Stimulated activated CD4-positive, alpha-beta T cell treated with anti-CD3 and anti-CD28 coated beads, Interleukin-15, amount 100 ng/mL, for 1 hour (primary cell): Measurements from ENCODE around the gene PSMG3.
"Not testable (repeated sequence)": the region's sequence is repeated elsewhere in the genome, so short reads cannot be mapped to it uniquely, and the experiment has no call there.

Experiments used
- DNase-seq, 2 donors: peaks; one replicate each; pipeline ENCODE4 v3.0.0-alpha.2; 2020; ENCODE audit warnings: low read depth in 1 of 2, low spot score in 1 of 2

PSMG3 gene

DNA sequence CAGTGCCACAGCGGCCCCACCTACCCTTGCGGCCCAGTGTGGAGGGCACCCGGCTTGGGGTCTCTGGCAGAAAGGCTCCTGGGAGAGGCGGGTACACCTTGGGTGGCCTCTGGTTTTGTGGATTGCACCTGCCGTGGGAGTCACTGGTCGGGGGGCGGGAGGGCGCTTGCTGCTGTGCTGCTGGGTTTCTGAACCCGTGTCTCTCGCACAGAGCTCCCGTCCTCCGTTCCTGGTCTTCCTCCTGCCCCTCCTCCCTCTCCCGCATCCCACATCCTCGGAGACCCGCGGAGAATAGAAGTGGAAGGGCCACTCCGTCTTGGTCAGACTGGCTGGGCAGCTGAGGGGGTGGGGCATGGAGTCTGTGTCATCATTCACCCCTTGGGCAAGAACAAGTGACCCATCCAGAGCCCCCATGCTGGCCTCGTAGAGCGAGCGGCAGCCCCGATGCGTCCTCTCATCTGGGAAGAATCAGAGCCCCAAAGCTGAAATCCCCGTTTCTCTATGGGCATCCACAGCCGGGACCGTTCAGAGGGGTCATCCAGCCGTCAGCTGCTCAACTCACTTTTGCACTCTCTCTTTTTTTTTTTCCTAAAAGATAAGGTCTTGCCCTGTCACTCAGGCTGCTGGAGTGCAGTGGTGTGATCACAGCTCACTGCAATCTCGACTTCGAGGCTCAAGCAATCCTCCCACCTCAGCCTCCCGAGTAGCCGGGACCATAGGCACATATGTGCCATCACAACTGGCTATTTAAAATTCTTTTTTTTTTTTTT is 35.3 kb downstream of the PSMG3 start:
- no peak for DNase-seq

DNA sequence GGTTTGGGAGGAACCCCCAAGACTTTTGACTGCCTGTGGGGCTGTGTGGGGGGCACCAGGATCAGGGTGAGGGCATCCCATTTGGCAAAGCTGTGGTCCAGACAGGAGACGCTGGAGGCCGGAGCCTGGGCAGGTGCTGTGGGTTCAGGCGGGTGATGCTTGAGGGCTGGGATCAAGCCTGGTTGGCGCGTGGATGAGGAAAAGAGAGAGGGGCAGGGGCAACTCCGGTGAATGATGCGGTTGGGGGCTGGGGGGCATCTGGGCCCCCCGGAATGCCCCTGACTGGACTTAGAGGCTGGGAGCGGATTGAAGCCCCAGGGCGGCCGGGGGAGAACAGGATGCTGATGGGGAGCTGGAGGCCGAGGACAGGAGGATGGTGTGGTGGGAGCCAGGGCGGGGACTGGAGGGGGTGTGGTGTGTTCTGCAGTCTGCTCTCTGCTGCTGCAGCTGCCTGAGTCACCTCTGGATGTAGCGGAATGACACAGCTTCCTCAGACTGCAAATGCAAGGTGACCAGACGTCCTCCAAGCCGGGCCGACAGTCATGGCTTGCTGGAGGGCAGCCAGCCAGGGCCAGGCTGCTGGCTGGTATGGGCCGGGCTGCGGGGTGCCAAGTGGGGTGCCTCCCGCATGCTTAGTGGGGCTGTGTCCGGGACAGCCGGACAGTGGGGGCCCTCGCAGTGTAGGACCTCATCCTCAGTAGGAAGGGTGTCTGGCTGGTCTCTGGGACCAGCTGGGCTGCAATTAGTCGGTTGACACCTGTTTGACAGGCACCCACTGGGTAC is 36.1 kb downstream of the PSMG3 start:
- no peak for DNase-seq

DNA sequence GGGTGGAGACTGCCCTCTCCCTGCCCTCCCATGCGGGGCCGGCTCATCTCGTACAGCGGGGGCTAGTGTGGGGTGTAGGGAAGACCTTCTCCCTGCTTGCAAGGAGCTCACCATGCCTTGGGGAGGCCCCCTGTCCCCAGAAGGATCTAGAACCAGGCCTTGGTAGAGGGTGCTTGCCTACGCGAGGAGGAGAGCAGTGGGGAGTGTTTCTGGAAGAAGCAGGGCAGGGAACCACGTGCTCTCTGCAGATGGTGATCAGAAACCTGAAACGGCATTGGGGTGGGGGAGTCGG is 36.6 kb downstream of the PSMG3 start:
- no peak for DNase-seq

DNA sequence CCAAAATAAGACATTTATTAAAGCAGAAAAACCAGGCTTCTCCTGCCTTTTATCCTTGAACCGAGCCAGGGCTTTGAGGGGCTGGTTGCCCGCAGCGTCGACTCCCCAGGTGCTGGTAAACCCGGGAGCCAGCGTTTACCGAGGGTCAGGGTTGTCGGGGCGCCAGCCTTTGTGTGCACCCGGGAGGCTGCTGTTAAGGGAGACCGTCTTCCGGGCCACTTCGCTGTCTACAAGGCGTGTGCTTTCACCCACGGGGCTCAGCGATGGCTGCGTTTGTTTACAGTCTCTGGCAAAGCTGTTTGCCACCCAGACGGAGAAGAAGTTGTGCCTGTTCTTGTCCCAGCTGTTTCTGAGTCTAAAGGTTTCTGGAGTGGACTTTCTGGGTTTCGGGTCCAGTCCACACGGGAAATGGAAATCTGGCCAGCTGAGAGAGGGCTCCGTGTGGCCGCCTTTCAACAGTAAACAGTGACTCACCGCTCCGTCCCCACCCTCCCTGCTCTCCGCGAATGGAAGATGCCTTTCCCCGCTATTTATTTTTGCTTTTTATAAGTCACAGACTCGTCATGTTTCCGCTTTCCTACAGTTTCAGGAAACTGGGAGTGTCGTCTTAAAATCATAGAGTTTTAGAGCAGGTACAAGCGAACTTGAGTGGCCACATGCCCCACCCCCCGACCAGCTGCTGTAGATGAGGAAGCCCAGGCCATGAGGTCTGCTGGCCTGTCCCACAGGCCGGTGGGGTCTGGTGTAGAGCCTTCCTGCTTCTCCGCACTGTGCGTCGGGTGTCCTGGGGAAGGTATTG is 37.2 kb downstream of the PSMG3 start:
- DNase-seq: peak; percentile 32 to 37

DNA sequence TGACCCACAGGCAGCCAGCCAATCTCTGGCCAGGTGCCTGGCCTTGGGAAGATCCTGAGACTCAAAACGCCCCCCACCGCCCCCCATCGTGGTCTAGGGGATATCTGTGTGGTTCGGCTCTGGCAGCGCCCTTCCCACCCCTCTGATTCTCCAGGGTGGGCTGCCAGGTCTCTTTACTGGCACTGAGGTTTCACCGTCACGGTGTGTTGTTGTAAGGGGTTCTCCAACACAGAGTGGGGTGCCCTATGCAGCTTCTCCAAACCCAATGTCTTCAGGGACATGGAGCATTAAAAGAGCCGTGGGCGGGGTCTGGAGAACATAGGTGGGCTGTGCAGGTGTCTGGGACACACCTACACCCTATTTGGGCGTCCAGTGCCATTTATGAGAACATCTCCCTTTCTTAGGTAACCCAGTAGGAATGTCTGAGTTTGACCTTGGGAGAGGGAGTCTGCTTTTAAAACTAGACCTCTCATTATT is 37.8 kb downstream of the PSMG3 start:
- no peak for DNase-seq

DNA sequence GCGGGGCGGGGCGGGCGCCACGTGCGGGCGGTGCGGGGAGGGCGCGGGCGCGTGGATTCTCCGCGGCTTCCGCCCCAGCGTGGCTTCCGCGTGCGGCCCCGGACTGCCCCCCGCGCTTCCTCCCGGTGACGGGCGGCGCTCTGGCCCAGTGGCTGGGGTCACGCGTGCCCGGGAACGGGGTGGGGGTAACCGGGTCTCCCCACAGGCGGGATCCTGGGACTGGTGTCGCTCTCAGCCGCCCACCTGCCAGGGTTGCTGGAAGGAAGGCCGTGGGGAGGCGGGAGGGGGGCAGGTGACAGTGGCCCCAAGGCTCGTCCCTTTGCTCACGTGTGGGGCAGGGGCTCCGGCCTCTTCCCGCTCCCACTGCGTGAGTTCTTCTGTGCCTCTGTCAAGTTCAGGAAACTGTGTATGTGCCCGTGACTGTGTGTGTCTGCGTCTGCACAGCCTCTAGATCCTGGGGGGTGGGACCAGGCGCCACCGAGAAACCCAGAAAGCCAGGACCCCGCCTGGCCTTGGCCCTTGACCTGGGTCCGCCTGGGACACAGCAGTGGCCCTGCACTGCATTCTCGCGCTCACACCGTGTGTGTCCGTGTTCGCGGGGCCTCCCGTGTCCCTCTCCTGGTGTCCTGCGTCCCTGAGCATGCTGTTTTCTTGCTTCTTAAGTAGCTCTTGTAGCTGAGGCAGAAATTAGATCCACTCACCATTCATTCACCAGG is 38.4 kb downstream of the PSMG3 start:
- no peak for DNase-seq

DNA sequence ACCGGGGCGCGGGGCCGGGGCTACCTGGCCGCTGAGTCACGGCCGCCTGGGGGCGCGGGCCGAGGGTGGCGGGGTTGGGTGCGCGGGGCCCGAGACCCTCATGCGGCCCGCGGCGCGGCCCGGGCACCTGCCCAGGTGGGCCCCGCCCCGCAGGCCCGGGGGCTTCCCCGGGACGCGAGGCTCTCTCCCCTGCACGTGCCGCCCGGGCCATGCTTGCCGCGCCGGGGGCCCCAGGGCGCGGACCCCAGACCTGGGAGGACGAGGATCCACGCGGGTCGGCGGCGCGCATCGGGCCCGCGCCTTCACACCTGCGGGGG is 38.9 kb downstream of the PSMG3 start:
- peak in 1 of 2 donors; percentile 28 for DNase-seq

DNA sequence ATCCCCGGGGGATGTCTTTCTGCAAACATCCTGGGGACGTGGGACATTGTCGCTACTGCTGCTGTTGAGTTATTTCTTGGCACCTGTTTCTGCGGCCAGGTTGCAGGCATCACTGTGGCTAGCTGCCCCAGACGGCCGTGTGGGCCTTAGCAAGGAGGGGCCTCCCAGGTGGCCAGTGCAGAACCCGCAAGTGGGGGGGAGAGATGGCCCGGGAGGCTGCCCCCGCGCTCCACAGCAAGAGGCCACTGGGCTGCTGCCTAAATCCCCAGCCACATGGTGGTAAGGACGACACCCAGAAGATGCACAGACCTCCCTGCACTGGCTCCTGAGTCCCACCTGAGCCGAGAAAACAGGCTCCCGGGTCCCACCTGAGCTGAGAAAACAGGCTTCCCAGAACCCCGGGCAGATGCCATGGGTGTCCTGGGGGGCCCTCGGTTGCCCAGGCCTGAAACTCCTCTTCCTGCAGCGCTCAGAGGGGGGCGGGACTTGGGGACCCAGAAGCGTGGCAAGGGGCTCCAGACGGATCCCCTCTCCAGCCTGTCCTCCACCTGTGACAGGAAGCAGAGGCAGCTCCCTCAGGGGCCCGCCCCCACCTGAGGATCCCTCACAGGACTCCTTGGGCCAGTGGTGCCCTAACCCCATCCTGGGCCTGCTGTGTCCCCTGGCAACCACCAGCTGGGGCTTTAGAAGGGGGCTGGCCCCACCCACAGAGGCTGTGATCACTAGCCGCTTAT is 40.3 kb downstream of the PSMG3 start:
- no peak for DNase-seq

DNA sequence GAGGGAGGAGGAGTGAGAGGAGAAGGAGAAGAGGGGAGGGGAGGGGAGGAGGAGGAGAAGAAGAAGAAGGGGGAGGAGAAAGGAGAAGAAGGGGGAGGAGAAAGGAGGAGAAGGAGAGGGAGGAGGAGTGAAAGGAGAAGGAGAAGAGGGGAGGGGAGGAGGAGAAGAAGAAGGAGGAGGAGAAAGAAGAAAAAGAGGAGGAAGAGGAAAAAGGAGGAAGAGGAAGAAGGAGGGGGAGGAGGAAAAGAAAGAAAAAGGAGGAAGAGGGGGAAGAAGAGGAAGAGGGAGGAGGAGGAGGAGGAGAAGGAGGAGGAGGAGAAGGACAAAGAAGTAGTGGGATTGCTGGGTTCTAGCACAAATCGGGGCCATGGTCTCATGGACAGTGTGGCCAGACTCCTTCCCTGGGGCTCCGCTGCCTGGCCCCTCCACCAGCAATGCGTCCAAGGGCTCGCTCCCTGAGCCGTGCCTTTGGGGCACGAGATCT is 43.5 kb downstream of the PSMG3 start:
- DNase-seq: no peak

DNA sequence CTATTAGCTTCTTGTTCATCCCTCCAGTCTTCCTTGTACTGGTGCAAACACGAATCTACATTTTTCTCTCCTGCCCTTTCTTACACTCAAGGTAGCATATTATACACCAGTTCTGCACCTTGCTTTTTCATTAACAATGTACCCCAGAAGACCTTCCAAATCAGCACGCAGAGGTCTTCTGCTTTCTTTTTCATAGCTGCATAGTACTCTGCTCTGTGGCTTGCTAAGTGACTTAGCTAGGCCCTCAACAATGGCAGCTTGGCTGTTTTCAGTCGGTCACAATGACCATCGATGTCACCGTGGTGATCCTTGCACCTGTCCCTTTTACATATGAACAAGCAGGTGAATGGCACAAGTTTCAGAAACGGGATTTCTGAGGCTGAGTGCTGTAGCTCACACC is 44.4 kb downstream of the PSMG3 start:
- no peak for DNase-seq

DNA sequence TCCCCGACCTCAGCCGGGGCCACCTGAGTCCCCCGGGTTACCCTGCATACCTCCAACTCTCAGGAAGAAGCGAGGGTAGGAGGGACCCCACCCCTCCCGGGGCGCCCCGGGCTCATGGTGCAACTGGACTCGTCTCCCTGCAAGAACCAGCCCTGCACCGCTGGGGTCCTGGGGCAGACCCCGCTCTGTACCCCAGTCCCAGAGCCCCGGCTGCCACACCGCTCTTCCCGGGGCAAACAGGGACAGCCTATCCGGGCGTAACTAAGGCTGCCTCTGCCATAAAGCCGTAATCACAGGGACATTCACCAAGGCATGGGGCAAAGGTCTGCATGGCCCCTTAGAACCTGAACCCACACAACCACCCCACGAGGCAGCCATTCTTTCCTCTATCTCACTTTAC is 46.0 kb downstream of the PSMG3 start:
- DNase-seq: no peak

DNA sequence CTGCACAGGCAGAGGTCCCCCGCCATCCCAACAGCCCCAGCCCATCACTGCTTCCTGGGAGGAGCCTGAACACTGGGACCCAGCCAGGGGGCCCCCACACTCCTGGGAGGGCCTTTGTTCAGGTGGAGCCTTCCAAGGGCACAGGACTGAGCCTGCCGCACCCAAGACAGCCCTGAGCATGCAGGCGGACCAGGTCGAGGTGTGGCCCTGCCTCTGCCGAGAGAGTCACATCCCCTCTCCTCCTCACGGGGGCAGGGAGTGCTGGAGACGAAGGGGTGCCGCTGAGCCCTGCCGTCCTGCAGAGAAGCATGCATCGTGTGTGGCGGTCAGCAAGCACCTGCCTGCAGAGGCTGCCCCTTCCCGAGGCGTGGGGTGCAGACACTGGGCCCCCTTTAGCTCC is 46.6 kb downstream of the PSMG3 start:
- no peak for DNase-seq

DNA sequence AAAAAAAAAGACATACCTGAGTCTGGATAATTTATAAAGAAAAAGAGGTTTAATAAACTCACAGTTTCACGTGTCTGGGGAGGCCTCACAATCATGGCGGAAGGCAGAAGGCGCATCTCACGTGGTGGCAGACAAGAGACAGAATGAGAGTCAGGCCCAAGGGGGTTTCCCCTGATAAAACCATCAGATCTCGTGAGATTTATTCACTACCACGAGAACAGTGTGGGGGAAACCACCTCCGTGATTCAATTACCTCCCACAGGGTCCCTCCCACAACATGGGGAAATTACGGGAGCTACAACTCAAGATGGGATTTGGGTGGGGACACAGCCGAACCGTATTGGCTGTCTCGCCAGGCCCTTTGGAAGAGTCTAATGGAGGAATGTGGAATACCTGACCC is 48.4 kb downstream of the PSMG3 start:
- no peak for DNase-seq

DNA sequence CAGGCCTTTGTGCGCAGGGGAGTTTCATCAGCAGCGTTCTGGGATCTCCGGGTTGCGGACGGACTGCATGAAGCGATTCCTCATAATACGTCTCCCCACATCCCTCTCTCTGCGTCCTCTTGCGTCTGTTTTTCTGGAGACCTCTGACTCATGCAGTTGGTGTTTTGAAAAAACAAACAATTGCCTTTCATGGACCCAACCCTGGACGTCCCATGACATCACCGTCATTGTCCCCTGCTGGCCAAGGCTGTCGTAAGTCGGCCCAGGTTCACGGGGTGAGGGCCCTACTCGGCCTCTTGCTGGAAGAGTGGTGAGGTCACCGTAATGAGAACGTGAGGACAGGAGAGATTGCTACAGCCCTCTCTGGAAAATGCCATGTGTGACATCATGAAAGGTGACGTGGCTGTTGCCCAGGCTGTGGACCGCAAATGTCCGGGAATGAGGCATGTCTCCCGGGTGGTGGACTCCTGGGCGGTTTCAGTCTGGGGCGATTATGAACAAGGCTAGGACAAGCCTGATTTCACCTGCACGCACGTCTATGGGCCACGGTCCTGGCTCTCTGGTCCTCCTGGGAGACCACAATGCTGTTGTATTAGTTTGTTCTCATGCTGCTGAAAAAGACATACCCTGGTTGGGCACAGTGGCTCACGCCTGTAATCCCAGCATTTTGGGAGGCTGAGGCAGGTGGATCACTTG is 49.1 kb downstream of the PSMG3 start:
- DNase-seq: no peak

DNA sequence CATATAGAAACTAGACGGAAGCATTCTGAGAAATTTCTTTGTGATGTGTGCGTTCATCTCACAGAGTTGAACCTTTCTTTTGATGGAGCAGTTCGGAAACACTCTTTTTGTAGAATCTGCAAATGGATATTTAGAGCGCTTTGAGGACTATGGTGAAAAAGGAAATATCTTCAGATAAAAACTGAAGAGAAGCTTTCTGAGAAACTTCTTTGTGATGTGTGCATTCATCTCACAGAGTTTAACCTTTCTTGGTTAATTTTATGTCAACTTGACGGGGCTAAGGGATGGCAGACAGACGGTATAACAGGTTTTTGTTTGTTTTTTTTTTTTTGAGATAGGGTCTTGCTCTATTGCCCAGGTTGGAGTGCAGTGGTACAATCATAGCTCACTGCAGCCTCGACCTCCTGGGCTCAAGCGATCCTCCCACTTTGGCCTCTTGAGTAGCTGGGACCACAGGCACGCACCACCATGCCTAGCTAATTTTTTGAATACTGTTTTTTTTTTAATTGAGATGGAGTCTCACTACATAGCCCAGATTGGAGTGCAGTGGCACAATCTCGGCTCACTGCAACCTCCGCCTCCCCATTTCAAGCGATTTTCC is 50.4 kb downstream of the PSMG3 start:
- not testable (repeated sequence) for DNase-seq
